Measurements from ENCODE around the gene SLC31A1. TPM values are rescaled to one million over a fixed set of nuclear protein-coding genes. Genes with fewer than 3 reads are reported as not detected.

The SLC31A1 gene
- polyA plus RNA-seq, 1 donor (not counting 4 experiments of a cell fraction or from before 2014, with no cell fraction given), result 20.3 TPM

GRCh38 chr9:113223963-113224362 lies 2.6 kb downstream of the SLC31A1 start:
- H3K4me3 ChIP-seq (ENCODE audit: control insufficient read depth in 2 of 3, extremely low read depth in 1 of 3, insufficient read depth in 2 of 3, low read depth in 1 of 3, low read length in 3 of 3), result no peak overlapping the region
- H3K79me2 ChIP-seq (ENCODE audit: control insufficient read depth, insufficient read depth, low read length), result peaks cover 46% of the 10 kb centered on the region
- H3K27ac ChIP-seq (ENCODE audit: control insufficient read depth, insufficient read depth, low read length), result no peak overlapping the region
- dilution Hi-C loops (cut with MboI; ENCODE audit: extremely low pct_ligation_motif_present, low sequenced_read_pairs), result no loop called here
- no peaks in the 10 kb centered on the region for H3K9me1 ChIP-seq (ENCODE audit: control insufficient read depth, extremely low read depth, insufficient read depth, low read length)
- peaks cover 0 to 4% of the 10 kb centered on the region in 2 experiments for H3K36me3 ChIP-seq (ENCODE audit: control insufficient read depth in 2 of 2, extremely low read depth in 1 of 2, insufficient read depth in 2 of 2, low read length in 2 of 2)
- no peaks in the 10 kb centered on the region for H3K9me3 ChIP-seq (ENCODE audit: control insufficient read depth, low read depth, low read length)
- no peak overlapping the region for H2AFZ ChIP-seq (ENCODE audit: control insufficient read depth, low read length)
- FAIRE-seq, result no peak
- H4K20me1 ChIP-seq (ENCODE audit: control insufficient read depth, extremely low read depth, insufficient read depth, low read length), result no peaks in the 10 kb centered on the region
- H3K4me2 ChIP-seq (ENCODE audit: control insufficient read depth, extremely low read depth, insufficient read depth, low read depth, low read length), result no peak overlapping the region
- no peak for TF ChIP-seq CTCF (optimal IDR thresholded peaks at IDR 0.05 in 1 of 3, IDR thresholded peaks at IDR 0.05 in 1 of 3, conservative IDR thresholded peaks at IDR 0.05 in 1 of 3; ENCODE audit: extremely low read depth in 1 of 3, insufficient read depth in 2 of 3, low read length in 3 of 3)
- no peak for TF ChIP-seq EZH2 (IDR thresholded peaks at IDR 0.05; ENCODE audit: low read length)
- no peak overlapping the region for H3K9ac ChIP-seq (ENCODE audit: control insufficient read depth, extremely low read depth, insufficient read depth, low read length)
- H3K27me3 ChIP-seq (ENCODE audit: control insufficient read depth, extremely low read depth, insufficient read depth, low read length), result no peaks in the 10 kb centered on the region
- DNase-seq (ENCODE audit: low read depth, low spot score), result no peak
- H3K4me1 ChIP-seq (ENCODE audit: control insufficient read depth, extremely low read depth, insufficient read depth, low read length), result peaks cover 30% of the 10 kb centered on the region

GRCh38 chr9:113227436-113227835 lies 6.1 kb downstream of the SLC31A1 start:
- H3K27ac ChIP-seq (ENCODE audit: control insufficient read depth, insufficient read depth, low read length), result no peak overlapping the region
- no peaks in the 10 kb centered on the region for H3K9me3 ChIP-seq (ENCODE audit: control insufficient read depth, low read depth, low read length)
- no peak for DNase-seq (ENCODE audit: low read depth, low spot score)
- H3K79me2 ChIP-seq (ENCODE audit: control insufficient read depth, insufficient read depth, low read length), result peaks cover 14% of the 10 kb centered on the region
- no peak for FAIRE-seq
- H2AFZ ChIP-seq (ENCODE audit: control insufficient read depth, low read length), result no peak overlapping the region
- no peak overlapping the region for H3K4me3 ChIP-seq (ENCODE audit: control insufficient read depth in 2 of 3, extremely low read depth in 1 of 3, insufficient read depth in 2 of 3, low read depth in 1 of 3, low read length in 3 of 3)
- no peaks in the 10 kb centered on the region for H3K27me3 ChIP-seq (ENCODE audit: control insufficient read depth, extremely low read depth, insufficient read depth, low read length)
- H3K9ac ChIP-seq (ENCODE audit: control insufficient read depth, extremely low read depth, insufficient read depth, low read length), result no peak overlapping the region
- no peaks in the 10 kb centered on the region for H4K20me1 ChIP-seq (ENCODE audit: control insufficient read depth, extremely low read depth, insufficient read depth, low read length)
- dilution Hi-C loops (cut with MboI; ENCODE audit: extremely low pct_ligation_motif_present, low sequenced_read_pairs), result no loop called here
- H3K4me2 ChIP-seq (ENCODE audit: control insufficient read depth, extremely low read depth, insufficient read depth, low read depth, low read length), result no peak overlapping the region
- H3K36me3 ChIP-seq (ENCODE audit: control insufficient read depth in 2 of 2, extremely low read depth in 1 of 2, insufficient read depth in 2 of 2, low read length in 2 of 2), result peaks cover 0 to 4% of the 10 kb centered on the region in 2 experiments
- H3K4me1 ChIP-seq (ENCODE audit: control insufficient read depth, extremely low read depth, insufficient read depth, low read length), result peaks cover 12% of the 10 kb centered on the region
- no peaks in the 10 kb centered on the region for H3K9me1 ChIP-seq (ENCODE audit: control insufficient read depth, extremely low read depth, insufficient read depth, low read length)
- no peak for TF ChIP-seq EZH2 (IDR thresholded peaks at IDR 0.05; ENCODE audit: low read length)
- TF ChIP-seq CTCF (optimal IDR thresholded peaks at IDR 0.05 in 1 of 3, IDR thresholded peaks at IDR 0.05 in 1 of 3, conservative IDR thresholded peaks at IDR 0.05 in 1 of 3; ENCODE audit: extremely low read depth in 1 of 3, insufficient read depth in 2 of 3, low read length in 3 of 3), result no peak

Data from keratinocyte (primary cell).